HG02588 (cell line): ENCODE data around the gene OR2T5.
"Not testable (repeated sequence)": the region's sequence is repeated elsewhere in the genome, so short reads cannot be mapped to it uniquely, and the experiment has no call there.

Experiments used
- ATAC-seq: cut with Tn5 transposase; IDR thresholded peaks from one replicate; pipeline ENCODE4 v1.9.1; 2021; ENCODE audit warnings: mild to moderate bottlenecking, moderate library complexity; ENCODE audit not compliant: unreplicated experiment

OR2T5 gene

DNA sequence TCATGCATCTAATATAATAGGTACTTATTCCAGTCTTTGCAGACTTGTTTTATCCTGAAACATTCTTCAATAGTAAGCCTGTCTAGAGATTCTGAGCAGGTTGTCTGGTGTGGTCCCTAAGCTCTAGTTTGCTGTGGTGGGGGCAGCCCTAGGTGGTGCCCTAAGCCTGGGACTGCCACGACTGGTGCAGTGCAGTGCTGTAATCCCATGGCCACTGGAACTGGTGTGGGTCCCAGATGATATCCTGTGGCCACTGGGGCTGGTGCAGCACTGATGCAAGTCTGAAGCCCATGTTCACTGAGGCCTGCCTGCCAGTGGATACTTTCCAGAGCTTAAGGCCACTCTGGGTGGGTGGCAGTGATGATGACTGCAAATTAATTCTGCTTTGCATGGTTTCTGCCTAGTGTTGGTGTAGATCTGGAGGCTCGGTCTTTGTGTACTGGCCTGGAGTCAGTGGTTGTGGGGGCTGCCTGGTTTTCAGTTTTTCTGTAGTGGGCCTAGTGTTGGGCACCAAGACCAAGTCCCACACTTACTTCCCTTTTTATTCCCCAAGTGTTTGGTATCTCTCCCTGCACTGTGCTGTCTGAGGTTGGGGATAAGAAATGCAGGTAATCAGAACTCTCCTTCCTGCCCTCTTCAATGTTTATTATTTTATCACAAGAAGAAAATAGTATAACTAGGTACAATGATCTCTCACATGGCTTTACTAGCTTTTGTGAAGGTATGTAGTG, 12.1 kb downstream of the OR2T5 start:
- ATAC-seq = not testable (repeated sequence)

DNA sequence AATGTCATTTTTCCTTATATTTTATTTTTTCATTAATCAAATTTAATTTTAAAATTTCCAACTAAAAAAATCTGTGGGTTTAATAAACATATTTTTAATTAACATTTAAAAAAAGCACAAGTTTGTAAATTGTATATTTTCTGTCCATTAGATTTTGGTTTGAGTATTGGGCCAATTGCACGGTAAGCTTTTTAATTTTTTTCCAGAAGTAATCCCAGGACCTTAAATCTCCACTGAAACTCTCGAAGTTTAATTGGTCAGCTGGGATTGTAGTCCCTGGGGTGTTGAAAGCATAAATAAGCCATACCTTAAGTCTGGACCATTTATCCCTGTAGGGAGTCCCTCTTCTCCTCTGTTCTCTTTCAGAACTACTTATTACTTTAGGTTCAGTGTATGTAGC, 19.4 kb downstream of the OR2T5 start, which contains the start of gene OR2G6:
TSS of gene OR2G6 (plus strand) at position 301 of the 400 bp plus-strand sequence. CDS start 13,574 bp downstream, outside the sequence.
- not testable (repeated sequence) for ATAC-seq

DNA sequence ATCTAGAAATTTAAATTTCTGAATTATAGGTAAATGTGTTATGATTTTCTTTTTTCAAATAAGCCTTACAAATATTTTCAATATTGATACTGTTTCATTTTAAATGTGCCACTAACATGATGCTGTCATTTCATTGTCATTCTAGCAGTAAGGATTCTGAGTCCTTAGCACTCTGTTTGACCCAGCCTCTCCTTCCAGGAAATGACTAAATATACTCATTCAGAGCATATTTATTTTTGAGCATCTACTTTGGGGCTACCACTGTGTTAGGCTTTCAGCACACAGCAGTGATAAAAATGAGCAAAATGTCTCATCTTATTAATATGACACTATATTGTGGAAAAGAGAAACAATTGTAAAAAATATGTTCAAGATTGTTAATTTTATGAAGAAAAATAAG, 21.8 kb downstream of the OR2T5 start:
- ATAC-seq = not testable (repeated sequence)

DNA sequence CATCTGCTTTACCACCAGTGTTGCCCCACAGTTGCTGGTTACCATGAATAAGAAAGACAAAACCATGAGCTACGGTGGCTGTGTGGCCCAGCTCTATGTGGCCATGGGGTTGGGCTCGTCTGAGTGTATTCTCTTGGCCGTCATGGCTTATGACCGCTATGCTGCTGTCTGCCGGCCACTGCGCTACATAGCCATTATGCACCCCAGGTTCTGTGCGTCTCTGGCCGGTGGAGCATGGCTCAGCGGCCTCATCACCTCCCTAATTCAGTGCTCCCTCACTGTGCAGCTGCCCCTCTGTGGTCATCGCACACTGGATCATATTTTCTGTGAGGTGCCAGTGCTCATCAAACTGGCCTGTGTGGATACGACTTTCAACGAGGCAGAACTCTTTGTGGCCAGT, 33.5 kb downstream of the OR2T5 start:
- no peak for ATAC-seq

DNA sequence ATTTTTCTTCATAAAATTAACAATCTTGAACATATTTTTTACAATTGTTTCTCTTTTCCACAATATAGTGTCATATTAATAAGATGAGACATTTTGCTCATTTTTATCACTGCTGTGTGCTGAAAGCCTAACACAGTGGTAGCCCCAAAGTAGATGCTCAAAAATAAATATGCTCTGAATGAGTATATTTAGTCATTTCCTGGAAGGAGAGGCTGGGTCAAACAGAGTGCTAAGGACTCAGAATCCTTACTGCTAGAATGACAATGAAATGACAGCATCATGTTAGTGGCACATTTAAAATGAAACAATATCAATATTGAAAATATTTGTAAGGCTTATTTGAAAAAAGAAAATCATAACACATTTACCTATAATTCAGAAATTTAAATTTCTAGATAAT, 49.1 kb downstream of the OR2T5 start:
- not testable (repeated sequence) for ATAC-seq
